Liver (tissue), 3 donors: ENCODE data around the gene RNMT.

Experiments used
- ATF3 ChIP-seq: IDR thresholded peaks from 2 replicates; pipeline ENCODE4 v1.6.1; 2016; ENCODE audit warnings: antibody characterized with exemption
- CTCF ChIP-seq: fragments of 150-350 bp; IDR thresholded peaks from 2 replicates; pipeline ENCODE4 v1.5.1; 2017; ENCODE audit warnings: improper control_type of control experiment, low read depth, low read length; ENCODE audit not compliant: missing input control
- EGR1 ChIP-seq, 2 donors: IDR thresholded peaks; 2 replicates each; pipeline ENCODE4 v1.6.1; 2016 to 2018; ENCODE audit warnings: antibody characterized with exemption in 2 of 2, low read depth in 2 of 2
- FOXA1 ChIP-seq: IDR thresholded peaks from 2 replicates; pipeline ENCODE4 v1.6.1; 2016; ENCODE audit warnings: antibody characterized with exemption
- GABPA ChIP-seq, 2 donors: IDR thresholded peaks in 1 of 2; conservative IDR thresholded peaks in 1 of 2; 2 replicates each; pipeline ENCODE4 v1.6.1; 2016; ENCODE audit warnings: antibody characterized with exemption in 2 of 2, mild to moderate bottlenecking in 1 of 2, moderate library complexity in 1 of 2
- JUND ChIP-seq, 2 donors: IDR thresholded peaks; 2 replicates each; pipeline ENCODE4 v1.6.1; 2016; ENCODE audit warnings: antibody characterized with exemption in 2 of 2
- MAX ChIP-seq: IDR thresholded peaks from 2 replicates; pipeline ENCODE4 v1.6.1; 2016; ENCODE audit warnings: antibody characterized with exemption
- RAD21 ChIP-seq, 2 donors: IDR thresholded peaks; 2 replicates each; pipeline ENCODE4 v1.6.1; 2016; ENCODE audit warnings: antibody characterized with exemption in 2 of 2, mild to moderate bottlenecking in 2 of 2
- REST ChIP-seq: IDR thresholded peaks from 2 replicates; pipeline ENCODE4 v1.6.1; 2016; ENCODE audit warnings: antibody characterized with exemption, mild to moderate bottlenecking
- RXRA ChIP-seq, 2 donors: IDR thresholded peaks; 2 replicates each; pipeline ENCODE4 v1.6.1; 2017 to 2018; ENCODE audit warnings: antibody characterized with exemption in 2 of 2, mild to moderate bottlenecking in 1 of 2
- SP1 ChIP-seq: IDR thresholded peaks from 2 replicates; pipeline ENCODE4 v1.6.1; 2018; ENCODE audit warnings: antibody characterized with exemption, mild to moderate bottlenecking
- TAF1 ChIP-seq: conservative IDR thresholded peaks from 2 replicates; pipeline ENCODE4 v1.6.1; 2016; ENCODE audit warnings: antibody characterized with exemption, mild to moderate bottlenecking
- YY1 ChIP-seq: IDR thresholded peaks from 2 replicates; pipeline ENCODE4 v1.6.1; 2016; ENCODE audit warnings: antibody characterized with exemption, mild to moderate bottlenecking
- ZBTB33 ChIP-seq: IDR thresholded peaks from 2 replicates; pipeline ENCODE4 v1.6.1; 2016; ENCODE audit warnings: antibody characterized with exemption
- donor health status: healthy.
- donor health status: healthy.

GRCh38 chr18:13715330-13715729 lies 11.1 kb upstream of the RNMT start:
- TF ChIP-seq CTCF = no peak
- no peak for TF ChIP-seq MAX
- TF ChIP-seq GABPA (IDR thresholded peaks at IDR 0.05 in 1 of 2, conservative IDR thresholded peaks at IDR 0.05 in 1 of 2) = no peak
- no peak for TF ChIP-seq FOXA1
- TF ChIP-seq YY1 = no peak
- no peak for TF ChIP-seq ATF3
- TF ChIP-seq TAF1 = no peak
- no peak for TF ChIP-seq RAD21 (IDR thresholded peaks at IDR 0.05)
- no peak for TF ChIP-seq RXRA (IDR thresholded peaks at IDR 0.05)
- no peak for TF ChIP-seq REST
- TF ChIP-seq JUND (IDR thresholded peaks at IDR 0.05) = no peak
- TF ChIP-seq SP1 = no peak
- TF ChIP-seq ZBTB33 = no peak
- TF ChIP-seq EGR1 (IDR thresholded peaks at IDR 0.05; ENCODE audit: low read depth in 2 of 2) = no peak
